HCT116 (cell line): ENCODE measurements around the gene TMEM129. TPM values are rescaled to one million over a fixed set of nuclear protein-coding genes. Genes with fewer than 3 reads are reported as not detected.

Experiments used
- ATAC-seq: fragments of 200-7000 bp; cut with Tn5 transposase; 2 replicates; pipeline ENCODE4 v1.9.1; 2020; ENCODE audit warnings: mild to moderate bottlenecking, moderate library complexity
- BruUV-seq: library from RNA; stranded (reverse); fragments of 400-500 nt; replicated peaks from 2 replicates; lab custom pipeline; 2021; lab: Mats Ljungman, UMichigan
- CTCF ChIA-PET: fragments of 300-600 bp; sonication (Branson Sonifier 250); formaldehyde crosslinking; loops from one replicate; lab custom pipeline; 2021; ENCODE audit warnings: antibody characterized with exemption; lab: Charles Lee
- POLR2A ChIA-PET: fragments of 300-600, 350-600 bp; sonication (Branson Sonifier 250); formaldehyde crosslinking; loops from one replicate; lab custom pipeline; 2021; ENCODE audit warnings: antibody characterized with exemption; lab: Charles Lee
- RAD21 ChIA-PET, 2 experiments: fragments of 300-600 bp; sonication (Branson Sonifier 250); formaldehyde crosslinking; loops; one replicate each; lab custom pipeline; 2023; ENCODE audit warnings: low total read pairs in 2 of 2; ENCODE audit not compliant: uncharacterized antibody in 2 of 2, unreplicated experiment in 2 of 2, low non-redundant PET in 1 of 2; lab: Charles Lee
- DNase-seq: peaks from one replicate; pipeline ENCODE4 v3.0.0-alpha.2; 2010; ENCODE audit warnings: low read depth, low spot score
- H2AFZ ChIP-seq: fragments of 200-600 bp; shearing (Covaris generic), sonication (generic); 2 replicates; pipeline ENCODE4 v1.6.1; 2017; ENCODE audit warnings: low read depth, mixed run types, mixed read lengths, antibody characterized with exemption, low read length; ENCODE audit not compliant: poor library complexity, severe bottlenecking
- H3K27ac ChIP-seq: 2 replicates; pipeline ENCODE4 v1.5.1; 2012; ENCODE audit warnings: low read depth, low read length
- H3K27me3 ChIP-seq: fragments of 200-600 bp; sonication (generic); 2 replicates; pipeline ENCODE4 v1.6.1; 2016; ENCODE audit warnings: mixed run types, low read length, mixed read lengths; ENCODE audit not compliant: insufficient read depth
- H3K36me3 ChIP-seq, 2 experiments: fragments of 200-500 bp in 1 of 2; fragments of 200-600 bp in 1 of 2; sonication (Bioruptor generic) in 1 of 2; sonication (generic) in 1 of 2; 2 replicates each; pipeline versions ENCODE4 v1.5.1 to v1.6.1; 2014 to 2016; ENCODE audit warnings: low read length in 2 of 2, inconsistent platforms in 1 of 2, mixed read lengths in 1 of 2, mixed run types in 1 of 2; ENCODE audit not compliant: insufficient read depth in 2 of 2, control insufficient read depth in 1 of 2
- H3K4me1 ChIP-seq, 2 experiments: fragments of 200-600 bp in 1 of 2; sonication (generic) in 1 of 2; 2 replicates each; pipeline versions ENCODE4 v1.5.1 to v1.6.1; 2012 to 2017; ENCODE audit warnings: low read length in 2 of 2, inconsistent platforms in 1 of 2, mild to moderate bottlenecking in 1 of 2, mixed read lengths in 1 of 2, mixed run types in 1 of 2, moderate library complexity in 1 of 2; ENCODE audit not compliant: insufficient read depth in 2 of 2, control insufficient read depth in 1 of 2
- H3K4me2 ChIP-seq: fragments of 200-600 bp; sonication (generic); 2 replicates; pipeline ENCODE4 v1.6.1; 2017; ENCODE audit warnings: mixed run types, low read length, mixed read lengths
- H3K4me3 ChIP-seq, 2 experiments: fragments of 200-600 bp in 1 of 2; sonication (generic) in 1 of 2; replicated peaks in 1 of 2; 2 replicates each; pipeline ENCODE4 v1.5.1; 2011 to 2016; ENCODE audit warnings: low read length in 2 of 2, control low read depth in 1 of 2, low read depth in 1 of 2, mild to moderate bottlenecking in 1 of 2, mixed read lengths in 1 of 2, mixed run types in 1 of 2
- H3K79me2 ChIP-seq: fragments of 200-600 bp; sonication (generic); 2 replicates; pipeline ENCODE4 v1.6.1; 2017; ENCODE audit warnings: mild to moderate bottlenecking, mixed run types, low read length, moderate library complexity, mixed read lengths; ENCODE audit not compliant: insufficient read depth
- H3K9ac ChIP-seq: fragments of 200-600 bp; sonication (generic); 2 replicates; pipeline ENCODE4 v1.6.1; 2016; ENCODE audit warnings: low read length, mixed read lengths
- H3K9me2 ChIP-seq: fragments of 200-600 bp; sonication (generic), shearing (Covaris generic); 2 replicates; pipeline ENCODE4 v1.6.1; 2017; ENCODE audit warnings: mixed run types, mild to moderate bottlenecking, moderate library complexity; ENCODE audit not compliant: insufficient read depth
- H3K9me3 ChIP-seq, 2 experiments: fragments of 200-500 bp in 1 of 2; fragments of 200-600 bp in 1 of 2; sonication (Bioruptor generic) in 1 of 2; sonication (generic) in 1 of 2; 2 replicates each; pipeline ENCODE4 v1.6.1; 2014 to 2017; ENCODE audit warnings: low read length in 2 of 2, mixed read lengths in 2 of 2, inconsistent platforms in 1 of 2, low read depth in 1 of 2, mild to moderate bottlenecking in 1 of 2, mixed run types in 1 of 2, moderate library complexity in 1 of 2; ENCODE audit not compliant: control insufficient read depth in 1 of 2, insufficient read depth in 1 of 2
- H4K20me1 ChIP-seq: fragments of 200-600 bp; sonication (generic), shearing (Covaris generic); 2 replicates; pipeline ENCODE4 v1.6.1; 2017; ENCODE audit warnings: mixed run types, mild to moderate bottlenecking, moderate library complexity; ENCODE audit not compliant: insufficient read depth
- ATF3 ChIP-seq: IDR thresholded peaks from 2 replicates; pipeline ENCODE4 v1.6.1; 2012
- CBX3 ChIP-seq: IDR thresholded peaks from 2 replicates; pipeline ENCODE4 v1.6.1; 2012; ENCODE audit warnings: low read depth
- CEBPB ChIP-seq: IDR thresholded peaks from 2 replicates; pipeline ENCODE4 v1.6.1; 2012; ENCODE audit warnings: low read depth
- CTCF ChIP-seq, 3 experiments: fragments of 200-600 bp in 1 of 3; sonication (generic) in 1 of 3; IDR thresholded peaks in 2 of 3; conservative IDR thresholded peaks in 1 of 3; 2 replicates each; pipeline ENCODE4 v1.5.1; 2012 to 2017; ENCODE audit warnings: low read depth in 2 of 3, low read length in 2 of 3, antibody characterized with exemption in 1 of 3, borderline replicate concordance in 1 of 3, control low read depth in 1 of 3, mild to moderate bottlenecking in 1 of 3, mixed read lengths in 1 of 3, mixed run types in 1 of 3, moderate library complexity in 1 of 3; ENCODE audit not compliant: insufficient read depth in 1 of 3
- EGR1 ChIP-seq: IDR thresholded peaks from 2 replicates; pipeline ENCODE4 v1.6.1; 2012; ENCODE audit warnings: low read depth
- ELF1 ChIP-seq: IDR thresholded peaks from 2 replicates; pipeline ENCODE4 v1.6.1; 2012; ENCODE audit warnings: low read depth, borderline replicate concordance
- EZH2 ChIP-seq: fragments of 200-600 bp; sonication (generic); IDR thresholded peaks from 2 replicates; pipeline ENCODE4 v1.6.1; 2017; ENCODE audit warnings: antibody characterized with exemption, mixed run types
- FOSL1 ChIP-seq: IDR thresholded peaks from 2 replicates; pipeline ENCODE4 v1.6.1; 2012; ENCODE audit warnings: low read depth
- POLR2A ChIP-seq: IDR thresholded peaks from 2 replicates; pipeline ENCODE4 v1.7.0; 2011; ENCODE audit warnings: borderline replicate concordance; ENCODE audit not compliant: insufficient read depth, insufficient read length; ENCODE audit errors: extremely low read depth
- POLR2AphosphoS5 ChIP-seq: IDR thresholded peaks from 2 replicates; pipeline ENCODE4 v1.6.1; 2011; ENCODE audit warnings: mild to moderate bottlenecking, low read depth, low read length, moderate library complexity
- REST ChIP-seq: IDR thresholded peaks from 2 replicates; pipeline ENCODE4 v1.6.1; 2012; ENCODE audit warnings: low read depth
- SP1 ChIP-seq: IDR thresholded peaks from 2 replicates; pipeline ENCODE4 v1.6.1; 2012; ENCODE audit warnings: low read depth
- SRF ChIP-seq: IDR thresholded peaks from 2 replicates; pipeline ENCODE4 v1.6.1; 2012; ENCODE audit warnings: low read depth
- TCF7L2 ChIP-seq: IDR thresholded peaks from 2 replicates; pipeline ENCODE4 v1.7.0; 2011; ENCODE audit warnings: borderline replicate concordance, inconsistent platforms; ENCODE audit not compliant: insufficient read depth, insufficient read length; ENCODE audit errors: extremely low read depth
- YY1 ChIP-seq: IDR thresholded peaks from 2 replicates; pipeline ENCODE4 v1.6.1; 2011; ENCODE audit warnings: low read length, low read depth, moderate library complexity, mild to moderate bottlenecking; ENCODE audit not compliant: insufficient replicate concordance; ENCODE audit errors: extremely low read depth
- ZBTB33 ChIP-seq: IDR thresholded peaks from 2 replicates; pipeline ENCODE4 v1.6.1; 2011; ENCODE audit warnings: mild to moderate bottlenecking, low read length, moderate library complexity; ENCODE audit not compliant: insufficient replicate concordance; ENCODE audit errors: extremely low read depth
- ZFX ChIP-seq: fragments of 450-650 bp; IDR thresholded peaks from 2 replicates; pipeline ENCODE4 v1.6.1; 2017
- ZNF274 ChIP-seq: fragments of 200-500 bp; sonication (Bioruptor generic); IDR thresholded peaks from 2 replicates; pipeline ENCODE4 v1.6.1; 2014; ENCODE audit warnings: mild to moderate bottlenecking, low read depth, low read length, inconsistent platforms
- intact Hi-C: fragments of 100-400 bp; cut with micrococcal nuclease; formaldehyde crosslinking; loops from 2 replicates; pipeline ENCODE4 v1.10.0; 2022
- total RNA-seq: library from RNA; stranded (reverse); gene quantifications from one replicate; pipeline ENCODE4 v1.2.1, GENCODE V29; 2021; ENCODE audit not compliant: unreplicated experiment

Gene TMEM129
- total RNA-seq, 1 experiment from 2014 or later = 29.4 TPM

- Histone ChIP-seq H4K20me1 (no peaks in the 10 kb centered on the region), H3K4me3 (no peak overlapping the region), H3K9me3 (no peaks in the 10 kb centered on the region), H3K9me2 (no peaks in the 10 kb centered on the region), H3K27me3 (no peaks in the 10 kb centered on the region), H3K27ac (no peak overlapping the region), H2AFZ (no peak overlapping the region), H3K79me2 (no peaks in the 10 kb centered on the region), H3K36me3 (peaks cover 6 to 30% of the 10 kb centered on the region in 2 experiments; a peak in 3 of 4 replicates), H3K4me1 (peaks cover 0 to 17% of the 10 kb centered on the region in 2 experiments; a peak in 1 of 4 replicates), H3K4me2 (no peak overlapping the region), H3K9ac (no peak overlapping the region)
- intact Hi-C loops = no loop called here
- TF ChIP-seq CBX3 (no peak), POLR2AphosphoS5 (no peak), ZFX (no peak), ZBTB33 (no peak), EGR1 (no peak), SP1 (no peak), REST (no peak), SRF (no peak), CEBPB (no peak), ELF1 (no peak), CTCF (IDR thresholded peaks at IDR 0.05 in 2 of 3, conservative IDR thresholded peaks at IDR 0.05 in 1 of 3; ENCODE audit: borderline replicate concordance in 1 of 3, insufficient read depth in 1 of 3, low read depth in 2 of 3, low read length in 2 of 3) (no peak), POLR2A (no peak), FOSL1 (no peak), ATF3 (no peak), TCF7L2 (no peak), YY1 (no peak), EZH2 (no peak), ZNF274 (no peak)
- ChIA-PET RAD21 (interaction anchor here in 1 of 2 experiments (0.6 kb wide), 1 partner anchor 200 kb away, joined by 3 read pairs; no protein-coding TSS in a partner anchor), CTCF (interaction anchor here (0.6 to 2.5 kb wide), 5 partner anchors 18 to 163 kb away, joined by 3 to 13 read pairs (median 3); no protein-coding TSS in a partner anchor), POLR2A (no interaction called here)
- ATAC-seq (no peak), DNase-seq (no peak)
- BruUV-seq = no TSS peak
Observed at GRCh38 chr4:1744552-1744951, 23.4 kb upstream of the TMEM129 start.
